Breast epithelium (tissue), 3 donors: ENCODE measurements around the gene DSCAML1.

Experiments
- POLR2A ChIP-seq: fragments of 450-650 bp; IDR thresholded peaks from one replicate; pipeline ENCODE4 v1.6.1; 2016; ENCODE audit warnings: antibody characterized with exemption, mild to moderate bottlenecking, moderate library complexity
- POLR2AphosphoS5 ChIP-seq, 3 donors: sonication (generic); formaldehyde crosslinking; IDR thresholded peaks; one replicate each; pipeline ENCODE4 v1.6.1; 2017; ENCODE audit warnings: antibody characterized with exemption in 3 of 3
- TF ChIP-seq, protein P1 (sequence below), 3 donors: fragments of 450-650 bp; IDR thresholded peaks; one replicate each; pipeline ENCODE4 v1.5.1; 2016 to 2017; ENCODE audit warnings: antibody characterized with exemption in 3 of 3, mild to moderate bottlenecking in 3 of 3, moderate library complexity in 3 of 3

DNA sequence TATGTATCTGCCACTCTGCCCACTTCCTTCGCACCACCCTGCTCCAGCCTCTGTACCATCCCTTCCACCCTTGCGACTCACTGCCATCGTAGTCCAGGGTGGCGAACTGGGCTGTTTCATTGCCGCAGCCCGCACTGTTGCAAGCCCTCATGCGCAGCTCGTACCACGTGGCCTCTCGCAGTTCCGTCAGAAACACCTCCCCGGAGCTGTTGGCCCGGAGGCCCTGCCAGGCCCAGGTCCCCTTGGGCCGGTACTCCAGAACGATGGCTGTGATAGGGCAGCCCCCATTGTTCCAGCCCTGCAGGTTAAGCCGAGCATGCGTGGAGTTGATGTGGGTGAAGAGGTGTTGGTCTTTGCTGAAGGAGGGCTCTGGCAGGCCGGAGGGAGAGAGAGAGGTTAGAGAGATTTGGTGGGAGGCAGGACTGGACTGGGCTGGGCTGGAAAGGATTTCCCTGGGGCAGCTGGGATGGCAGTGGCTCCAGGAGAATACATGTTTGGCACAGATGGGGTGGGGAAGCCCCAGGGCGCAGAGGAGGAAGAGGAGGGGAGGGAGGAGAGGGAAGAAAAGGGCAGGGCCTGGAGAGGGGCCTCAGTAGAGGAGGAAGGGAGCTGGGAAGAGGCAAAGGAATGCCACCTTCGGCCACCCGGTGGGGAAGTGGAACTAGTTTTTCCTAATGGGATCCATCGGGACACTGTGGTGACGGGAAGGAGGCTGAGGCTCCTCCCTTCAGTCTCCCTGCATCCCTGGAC is 359.8 kb downstream of the DSCAML1 start:
- TF ChIP-seq, protein P1, sequence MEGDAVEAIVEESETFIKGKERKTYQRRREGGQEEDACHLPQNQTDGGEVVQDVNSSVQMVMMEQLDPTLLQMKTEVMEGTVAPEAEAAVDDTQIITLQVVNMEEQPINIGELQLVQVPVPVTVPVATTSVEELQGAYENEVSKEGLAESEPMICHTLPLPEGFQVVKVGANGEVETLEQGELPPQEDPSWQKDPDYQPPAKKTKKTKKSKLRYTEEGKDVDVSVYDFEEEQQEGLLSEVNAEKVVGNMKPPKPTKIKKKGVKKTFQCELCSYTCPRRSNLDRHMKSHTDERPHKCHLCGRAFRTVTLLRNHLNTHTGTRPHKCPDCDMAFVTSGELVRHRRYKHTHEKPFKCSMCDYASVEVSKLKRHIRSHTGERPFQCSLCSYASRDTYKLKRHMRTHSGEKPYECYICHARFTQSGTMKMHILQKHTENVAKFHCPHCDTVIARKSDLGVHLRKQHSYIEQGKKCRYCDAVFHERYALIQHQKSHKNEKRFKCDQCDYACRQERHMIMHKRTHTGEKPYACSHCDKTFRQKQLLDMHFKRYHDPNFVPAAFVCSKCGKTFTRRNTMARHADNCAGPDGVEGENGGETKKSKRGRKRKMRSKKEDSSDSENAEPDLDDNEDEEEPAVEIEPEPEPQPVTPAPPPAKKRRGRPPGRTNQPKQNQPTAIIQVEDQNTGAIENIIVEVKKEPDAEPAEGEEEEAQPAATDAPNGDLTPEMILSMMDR (IDR thresholded peaks at IDR 0.05) = no peak
- TF ChIP-seq POLR2A (no peak), POLR2AphosphoS5 (IDR thresholded peaks at IDR 0.05) (no peak)
